ENCODE data around the gene ZFC3H1. TPM values are rescaled to one million over a fixed set of nuclear protein-coding genes. Genes with fewer than 3 reads are reported as not detected.

ZFC3H1 gene
- total and polyA plus RNA-seq, 2 of the 13 experiments (the other 11 are each of a cell fraction or from before 2014, with no cell fraction given) = 17.1 to 38.3 TPM

GRCh38 chr12:71648537-71648936 lies 15.1 kb downstream of the ZFC3H1 start (continued):
- TF ChIP-seq CEBPZ (IDR thresholded peaks at IDR 0.05; ENCODE audit: low read length) (no peak), CBX1 (IDR thresholded peaks at IDR 0.05; ENCODE audit: low read depth) (no peak), ZNF570 (CRISPR knock-in tag; IDR thresholded peaks at IDR 0.05; ENCODE audit: borderline replicate concordance) (no peak), FOXM1 (CRISPR knock-in tag; IDR thresholded peaks at IDR 0.05) (no peak), ZNF142 (CRISPR knock-in tag; IDR thresholded peaks at IDR 0.05) (no peak), CCDC6 (CRISPR knock-in tag; IDR thresholded peaks at IDR 0.05) (no peak)

Measured in HepG2 (cell line).